Endothelial cell (in vitro differentiated cells): Measurements from ENCODE around the gene CSF1. TPM values are rescaled to one million over a fixed set of nuclear protein-coding genes. Genes with fewer than 3 reads are reported as not detected.
"Not testable (repeated sequence)": the region's sequence is repeated elsewhere in the genome, so short reads cannot be mapped to it uniquely, and the experiment has no call there.

Source experiments
- DNase-seq: peaks from one replicate; pipeline ENCODE4 v3.0.0; 2021; ENCODE audit warnings: low spot score
- H3K27ac Mint-ChIP-seq: one replicate; pipeline ENCODE4 v1.8.0; 2021; ENCODE audit warnings: mixed read lengths, inconsistent platforms; ENCODE audit not compliant: unreplicated experiment
- H3K27me3 Mint-ChIP-seq: one replicate; pipeline ENCODE4 v1.8.0; 2021; ENCODE audit warnings: mild to moderate bottlenecking, moderate library complexity, mixed read lengths, inconsistent platforms; ENCODE audit not compliant: unreplicated experiment
- H3K36me3 Mint-ChIP-seq: one replicate; pipeline ENCODE4 v1.8.0; 2021; ENCODE audit warnings: mild to moderate bottlenecking, low read depth, mixed read lengths, inconsistent platforms; ENCODE audit not compliant: unreplicated experiment
- H3K4me1 Mint-ChIP-seq: one replicate; pipeline ENCODE4 v1.8.0; 2021; ENCODE audit warnings: mild to moderate bottlenecking, mixed read lengths, inconsistent platforms; ENCODE audit not compliant: unreplicated experiment
- H3K4me3 Mint-ChIP-seq: one replicate; pipeline ENCODE4 v1.8.0; 2021; ENCODE audit warnings: mild to moderate bottlenecking, mixed read lengths, inconsistent platforms; ENCODE audit not compliant: unreplicated experiment
- H3K9me3 Mint-ChIP-seq: one replicate; pipeline ENCODE4 v1.8.0; 2021; ENCODE audit warnings: mixed read lengths, inconsistent platforms; ENCODE audit not compliant: unreplicated experiment
- long read RNA-seq: library from polyadenylated mRNA; unstranded; transcript quantifications from one replicate; pipeline ENCODE4 v2.0.0, GENCODE V29; 2020; ENCODE audit not compliant: unreplicated experiment
- total RNA-seq: library from RNA; stranded (reverse); fragmentation: NEBNext Ultra II Directional; extraction: Animal tissue kit (Norgen Biotek cat#: 25700); gene quantifications from one replicate; pipeline ENCODE4 v1.2.1, GENCODE V29; 2021; ENCODE audit not compliant: unreplicated experiment
- TF ChIP-seq, protein P1 (sequence below): fragments of 200-600 bp; sonication (generic); IDR thresholded peaks from one replicate; pipeline ENCODE4 v1.5.0; 2021; ENCODE audit warnings: antibody characterized with exemption; ENCODE audit not compliant: unreplicated experiment

CSF1 gene
- 2.1 TPM for total RNA-seq
- long read RNA-seq, partial matches to known transcripts, result 0 of 2 reads
- long read RNA-seq, other reads (novel, unspliced or antisense), result 1 of 2 reads

- TF ChIP-seq, protein P1, sequence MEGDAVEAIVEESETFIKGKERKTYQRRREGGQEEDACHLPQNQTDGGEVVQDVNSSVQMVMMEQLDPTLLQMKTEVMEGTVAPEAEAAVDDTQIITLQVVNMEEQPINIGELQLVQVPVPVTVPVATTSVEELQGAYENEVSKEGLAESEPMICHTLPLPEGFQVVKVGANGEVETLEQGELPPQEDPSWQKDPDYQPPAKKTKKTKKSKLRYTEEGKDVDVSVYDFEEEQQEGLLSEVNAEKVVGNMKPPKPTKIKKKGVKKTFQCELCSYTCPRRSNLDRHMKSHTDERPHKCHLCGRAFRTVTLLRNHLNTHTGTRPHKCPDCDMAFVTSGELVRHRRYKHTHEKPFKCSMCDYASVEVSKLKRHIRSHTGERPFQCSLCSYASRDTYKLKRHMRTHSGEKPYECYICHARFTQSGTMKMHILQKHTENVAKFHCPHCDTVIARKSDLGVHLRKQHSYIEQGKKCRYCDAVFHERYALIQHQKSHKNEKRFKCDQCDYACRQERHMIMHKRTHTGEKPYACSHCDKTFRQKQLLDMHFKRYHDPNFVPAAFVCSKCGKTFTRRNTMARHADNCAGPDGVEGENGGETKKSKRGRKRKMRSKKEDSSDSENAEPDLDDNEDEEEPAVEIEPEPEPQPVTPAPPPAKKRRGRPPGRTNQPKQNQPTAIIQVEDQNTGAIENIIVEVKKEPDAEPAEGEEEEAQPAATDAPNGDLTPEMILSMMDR, result no peak
- peak; percentile 40 for DNase-seq
- peaks cover 21% of the 10 kb centered on the region for H3K27me3 Mint-ChIP-seq
Observed at GRCh38 chr1:109910123-109910962, at the start of gene CSF1. TSS of gene CSF1 (plus strand) at chr1:109910849. CDS start at chr1:109911024, 175 bp downstream.

GRCh38 chr1:109861616-109862015 lies 49.0 kb upstream of the CSF1 start:
- H3K4me1 Mint-ChIP-seq, H3K27me3 Mint-ChIP-seq, H3K9me3 Mint-ChIP-seq, H3K4me3 Mint-ChIP-seq, H3K36me3 Mint-ChIP-seq, H3K27ac Mint-ChIP-seq, DNase-seq: not testable (repeated sequence)

More at GRCh38 chr1:109910123-109910962, at the start of gene CSF1:
- Mint-ChIP-seq H3K27ac (peak within 1 kb of the TSS; percentile 12), H3K36me3 (peaks cover 5% of the 10 kb centered on the region), H3K4me1 (peaks cover 39% of the 10 kb centered on the region), H3K9me3 (no peaks in the 10 kb centered on the region), H3K4me3 (peak within 1 kb of the TSS; percentile 85)

DNA sequence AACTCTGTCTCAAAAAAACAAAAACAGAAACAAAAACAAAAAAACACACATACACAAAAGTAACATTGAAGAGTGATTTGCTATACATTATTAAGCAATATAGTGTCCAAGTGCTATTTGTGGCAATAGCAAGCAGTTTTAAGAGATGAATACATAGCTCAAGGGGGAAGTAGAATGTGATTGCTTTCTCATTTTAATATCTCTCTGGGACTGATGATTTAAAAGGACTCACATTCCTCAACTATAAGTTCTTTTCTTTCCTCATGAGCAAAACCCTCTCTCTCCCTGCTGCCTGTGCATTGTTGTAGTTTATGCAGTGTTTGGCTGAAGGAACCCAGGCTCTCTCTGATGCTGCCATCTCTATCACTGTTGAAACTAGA lies 47.0 kb upstream of the CSF1 start:
- Mint-ChIP-seq H3K36me3 (no peaks in the 10 kb centered on the region), H3K9me3 (peaks cover 5% of the 10 kb centered on the region), H3K27me3 (peaks cover 1% of the 10 kb centered on the region), H3K4me1 (no peaks in the 10 kb centered on the region), H3K4me3 (no peak overlapping the region), H3K27ac (no peak overlapping the region)
- DNase-seq, result no peak
- TF ChIP-seq, protein P1, result no peak

- Mint-ChIP-seq H3K36me3 (no peaks in the 10 kb centered on the region), H3K4me3 (no peak overlapping the region), H3K9me3 (peaks cover 5% of the 10 kb centered on the region), H3K4me1 (no peaks in the 10 kb centered on the region), H3K27me3 (peaks cover 1% of the 10 kb centered on the region), H3K27ac (no peak overlapping the region)
- TF ChIP-seq, protein P1, result no peak
- no peak for DNase-seq
Observed at GRCh38 chr1:109864047-109864822, 46.4 kb upstream of the CSF1 start.

DNA sequence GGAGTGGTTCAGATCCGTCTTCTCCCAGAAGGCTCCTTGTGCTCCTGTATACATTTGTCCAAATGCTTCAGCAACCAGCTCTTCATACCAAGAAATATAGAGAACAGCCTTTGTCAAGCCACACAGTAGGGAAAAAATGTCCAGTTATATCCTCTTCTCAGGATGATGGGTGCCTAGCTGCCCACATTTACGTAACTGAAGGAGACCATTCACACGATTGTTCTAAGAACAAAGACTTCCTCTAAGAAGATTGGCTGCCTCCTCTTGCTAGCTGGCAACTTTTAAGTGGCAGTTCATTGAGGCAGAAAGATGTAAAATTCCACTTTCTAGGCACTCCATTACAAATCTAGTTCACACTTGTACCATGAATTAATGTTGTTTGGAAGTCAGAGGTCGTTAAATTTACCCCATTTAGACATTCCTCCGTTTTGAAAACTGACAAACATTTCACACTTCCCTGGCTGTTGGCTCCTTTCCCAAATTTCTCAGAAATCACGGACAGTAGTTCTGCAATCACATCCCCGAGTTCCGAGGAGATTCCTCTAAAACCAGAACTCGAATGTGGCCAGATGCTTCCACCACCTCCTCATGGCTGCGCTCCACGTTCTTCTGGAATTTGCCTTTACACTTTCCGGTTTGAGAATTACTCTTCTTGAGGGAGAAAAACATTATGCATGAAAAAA lies 45.6 kb upstream of the CSF1 start:
- no peaks in the 10 kb centered on the region for H3K36me3 Mint-ChIP-seq
- no peak overlapping the region for H3K4me3 Mint-ChIP-seq
- H3K27ac Mint-ChIP-seq, result no peak overlapping the region
- TF ChIP-seq, protein P1, result no peak
- H3K4me1 Mint-ChIP-seq, result no peaks in the 10 kb centered on the region
- H3K9me3 Mint-ChIP-seq, result peaks cover 5% of the 10 kb centered on the region
- no peaks in the 10 kb centered on the region for H3K27me3 Mint-ChIP-seq
- no peak for DNase-seq
